Measurements from ENCODE around the gene MYL4. TPM values are rescaled to one million over a fixed set of nuclear protein-coding genes. Genes with fewer than 3 reads are reported as not detected.

The MYL4 gene
- total and polyA plus RNA-seq, 10 of the 15 experiments (the other 5 are each of a cell fraction or from before 2014, with no cell fraction given), result 0.23 to 1.6 (median 0.58) TPM; not detected in 3

DNA sequence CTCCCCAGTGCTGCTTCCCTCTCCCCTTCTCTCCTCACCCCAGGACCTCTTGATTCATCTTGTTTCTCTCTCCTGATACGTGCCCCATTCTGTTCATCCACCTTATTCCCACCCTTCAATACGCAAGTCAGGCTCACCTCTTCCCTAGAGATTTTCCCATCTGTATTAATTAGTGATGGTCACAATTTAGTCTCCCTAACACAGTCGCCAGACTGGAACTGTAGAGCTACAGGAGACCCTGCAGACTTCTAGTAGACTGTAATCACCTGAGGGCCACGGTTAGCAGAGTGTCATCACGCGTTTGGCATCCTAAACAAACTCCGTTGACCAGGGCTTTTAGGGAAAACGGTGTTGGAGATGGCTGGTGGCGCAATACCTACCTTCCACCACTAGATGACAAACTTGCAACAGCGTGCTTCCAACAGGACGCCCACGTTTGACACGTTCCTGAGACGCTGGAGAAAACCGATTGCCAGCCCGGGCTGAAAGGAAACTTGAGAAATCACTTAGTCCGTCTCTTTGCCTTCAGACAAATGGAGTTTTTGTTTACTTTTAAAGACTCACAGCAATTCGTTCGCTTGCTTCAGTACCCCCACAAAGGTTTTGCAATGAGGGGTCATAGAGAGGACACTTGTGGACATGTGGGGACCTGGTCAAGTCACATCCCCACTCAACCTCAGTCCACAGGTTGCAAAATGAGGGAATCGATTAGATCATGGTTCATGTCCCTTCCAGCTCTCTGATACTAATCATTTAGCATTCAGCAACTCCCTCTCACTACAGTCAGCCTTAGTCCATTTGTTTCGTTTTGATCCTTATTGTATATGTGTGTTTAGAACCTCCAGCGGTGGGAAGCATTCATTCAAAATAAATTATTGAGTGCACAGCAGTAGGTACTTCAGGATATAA, 20.6 kb downstream of the MYL4 start (continued):
- no peak for TF ChIP-seq PBX3 (IDR thresholded peaks at IDR 0.05; ENCODE audit: insufficient replicate concordance, low read depth, low read length)
- no peak for TF ChIP-seq TCF7 (IDR thresholded peaks at IDR 0.05; ENCODE audit: borderline replicate concordance)
- TF ChIP-seq MTA2 (IDR thresholded peaks at IDR 0.05; ENCODE audit: low read depth), result 0 out of 2 replicates have a peak, but pooled peaks have one; percentile 6
- 0 out of 2 replicates have a peak, but pooled peaks have one; percentile 31 for TF ChIP-seq STAT1 (conservative IDR thresholded peaks at IDR 0.05)
- peak; percentile 26 for TF ChIP-seq RELA (IDR thresholded peaks at IDR 0.05; ENCODE audit: borderline replicate concordance, partially characterized antibody)
- no peak for TF ChIP-seq SREBF1 (IDR thresholded peaks at IDR 0.05; ENCODE audit: low read length)
- TF ChIP-seq CHD1 (IDR thresholded peaks at IDR 0.05; ENCODE audit: low read depth, low read length), result no peak
- no peak for TF ChIP-seq RFX5 (IDR thresholded peaks at IDR 0.05; ENCODE audit: low read depth, low read length)
- no peak for TF ChIP-seq NKRF (conservative IDR thresholded peaks at IDR 0.05)
- no peak for TF ChIP-seq CEBPB (IDR thresholded peaks at IDR 0.05; ENCODE audit: borderline replicate concordance in 1 of 2, low read depth in 2 of 2, low read length in 2 of 2)
- TF ChIP-seq IRF5 (IDR thresholded peaks at IDR 0.05; ENCODE audit: borderline replicate concordance), result no peak
- TF ChIP-seq GATAD2B (conservative IDR thresholded peaks at IDR 0.05; ENCODE audit: low read depth), result no peak; the same call in 1 of the 2 replicates
- no peak for TF ChIP-seq KDM1A (IDR thresholded peaks at IDR 0.05; ENCODE audit: borderline replicate concordance)
- TF ChIP-seq ZNF24 (IDR thresholded peaks at IDR 0.05), result 0 out of 2 replicates have a peak, but pooled peaks have one; percentile 46
- TF ChIP-seq, protein P1, sequence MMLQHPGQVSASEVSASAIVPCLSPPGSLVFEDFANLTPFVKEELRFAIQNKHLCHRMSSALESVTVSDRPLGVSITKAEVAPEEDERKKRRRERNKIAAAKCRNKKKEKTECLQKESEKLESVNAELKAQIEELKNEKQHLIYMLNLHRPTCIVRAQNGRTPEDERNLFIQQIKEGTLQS (IDR thresholded peaks at IDR 0.05; ENCODE audit: borderline replicate concordance, extremely low read depth, low read depth, low read length), result no peak
- TF ChIP-seq RB1 (IDR thresholded peaks at IDR 0.05; ENCODE audit: borderline replicate concordance), result peak; percentile 78; the same call in 1 of the 2 replicates
- TF ChIP-seq, protein P2, sequence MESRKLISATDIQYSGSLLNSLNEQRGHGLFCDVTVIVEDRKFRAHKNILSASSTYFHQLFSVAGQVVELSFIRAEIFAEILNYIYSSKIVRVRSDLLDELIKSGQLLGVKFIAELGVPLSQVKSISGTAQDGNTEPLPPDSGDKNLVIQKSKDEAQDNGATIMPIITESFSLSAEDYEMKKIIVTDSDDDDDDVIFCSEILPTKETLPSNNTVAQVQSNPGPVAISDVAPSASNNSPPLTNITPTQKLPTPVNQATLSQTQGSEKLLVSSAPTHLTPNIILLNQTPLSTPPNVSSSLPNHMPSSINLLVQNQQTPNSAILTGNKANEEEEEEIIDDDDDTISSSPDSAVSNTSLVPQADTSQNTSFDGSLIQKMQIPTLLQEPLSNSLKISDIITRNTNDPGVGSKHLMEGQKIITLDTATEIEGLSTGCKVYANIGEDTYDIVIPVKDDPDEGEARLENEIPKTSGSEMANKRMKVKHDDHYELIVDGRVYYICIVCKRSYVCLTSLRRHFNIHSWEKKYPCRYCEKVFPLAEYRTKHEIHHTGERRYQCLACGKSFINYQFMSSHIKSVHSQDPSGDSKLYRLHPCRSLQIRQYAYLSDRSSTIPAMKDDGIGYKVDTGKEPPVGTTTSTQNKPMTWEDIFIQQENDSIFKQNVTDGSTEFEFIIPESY (IDR thresholded peaks at IDR 0.05), result no peak
- TF ChIP-seq CHD4 (IDR thresholded peaks at IDR 0.05), result no peak

All from GM12878 (cell line).